ENCODE results near the gene ADAMTS20.
"Not testable (repeated sequence)": the region's sequence is repeated elsewhere in the genome, so short reads cannot be mapped to it uniquely, and the experiment has no call there.

The ADAMTS20 gene

GRCh38 chr12:43551971-43552559 is at the start of gene ADAMTS20:
ADAMTS20 (minus strand) TSS chr12:43552203; CDS start chr12:43551921, 282 bp downstream.
- no peak for DNase-seq

- DNase-seq = no peak
These were observed 47.7 kb upstream of the ADAMTS20 start for GRCh38 chr12:43599708-43600107.

GRCh38 chr12:43599066-43599465 is 47.1 kb upstream of the ADAMTS20 start:
- no peak for DNase-seq

GRCh38 chr12:43590307-43590706 is 38.3 kb upstream of the ADAMTS20 start:
- no peak for DNase-seq

- DNase-seq = peak; percentile 58
These were observed 34.7 kb upstream of the ADAMTS20 start for GRCh38 chr12:43586646-43587245.

GRCh38 chr12:43585676-43586075 is 33.7 kb upstream of the ADAMTS20 start:
- DNase-seq = no peak

GRCh38 chr12:43580601-43581000 is 28.6 kb upstream of the ADAMTS20 start:
- DNase-seq = no peak

- DNase-seq = no peak
These were observed 27.2 kb upstream of the ADAMTS20 start for GRCh38 chr12:43579206-43579605.

- no peak for DNase-seq
These were observed 26.8 kb upstream of the ADAMTS20 start for GRCh38 chr12:43578782-43579181.

- DNase-seq = no peak
These were observed 25.4 kb upstream of the ADAMTS20 start for GRCh38 chr12:43577381-43577780.

- no peak for DNase-seq
These were observed 24.2 kb upstream of the ADAMTS20 start for GRCh38 chr12:43576162-43576561.

GRCh38 chr12:43571885-43572284 is 19.9 kb upstream of the ADAMTS20 start:
- no peak for DNase-seq

- DNase-seq = no peak
These were observed 4.1 kb upstream of the ADAMTS20 start for GRCh38 chr12:43556057-43556456.

GRCh38 chr12:43551279-43551970 is 578 bp downstream of the ADAMTS20 start:
- no peak for DNase-seq

GRCh38 chr12:43550831-43551271 is 1.2 kb downstream of the ADAMTS20 start:
- no peak for DNase-seq

GRCh38 chr12:43544703-43545102 is 7.3 kb downstream of the ADAMTS20 start:
- no peak for DNase-seq

- no peak for DNase-seq
These were observed 11.5 kb downstream of the ADAMTS20 start for GRCh38 chr12:43540470-43540869.

- DNase-seq = not testable (repeated sequence)
These were observed 14.3 kb downstream of the ADAMTS20 start for GRCh38 chr12:43537675-43538074.

- DNase-seq = no peak
These were observed 36.0 kb downstream of the ADAMTS20 start for GRCh38 chr12:43516045-43516444.

- DNase-seq = peak; percentile 37
These were observed 50.3 kb downstream of the ADAMTS20 start for GRCh38 chr12:43501703-43502102.

- DNase-seq = no peak
These were observed 58.7 kb downstream of the ADAMTS20 start for GRCh38 chr12:43493261-43493797.

GRCh38 chr12:43482311-43483085 is 69.5 kb downstream of the ADAMTS20 start:
- no peak for DNase-seq

- DNase-seq = no peak
These were observed 71.4 kb downstream of the ADAMTS20 start for GRCh38 chr12:43480591-43480990.

Data from NCI-H1105 treated with DMSO at 0.1 percent for 48 hours (cell line).